CD4-positive, alpha-beta T cell treated with Interleukin-21 for 1 hour (primary cell): ENCODE measurements around the gene KCNJ16.

Experiments used
- DNase-seq: peaks from one replicate; pipeline ENCODE4 v3.0.0-alpha.2; 2020

KCNJ16 gene

GRCh38 chr17:70070305-70071027, 4.6 kb upstream of the KCNJ16 start:
- no peak for DNase-seq

DNA sequence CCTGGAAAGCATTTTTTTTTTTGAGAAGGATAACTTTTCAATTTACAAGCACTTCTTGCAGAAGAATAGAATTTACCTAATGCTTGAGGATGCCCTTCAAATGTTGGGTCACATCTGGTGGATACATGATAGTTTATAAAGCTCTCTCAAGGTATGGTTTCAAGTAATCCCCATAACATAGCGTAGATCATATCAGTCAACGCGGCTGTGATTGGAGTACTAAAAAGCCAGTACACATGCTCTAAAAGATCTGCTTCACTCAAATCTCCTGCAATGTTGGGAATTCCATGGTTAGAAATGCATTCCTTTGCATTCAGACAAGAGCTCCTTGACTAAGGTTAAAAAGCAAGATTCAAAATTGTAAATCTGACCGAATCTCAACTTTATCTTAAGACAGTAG, 3.9 kb upstream of the KCNJ16 start:
- DNase-seq = no peak

DNA sequence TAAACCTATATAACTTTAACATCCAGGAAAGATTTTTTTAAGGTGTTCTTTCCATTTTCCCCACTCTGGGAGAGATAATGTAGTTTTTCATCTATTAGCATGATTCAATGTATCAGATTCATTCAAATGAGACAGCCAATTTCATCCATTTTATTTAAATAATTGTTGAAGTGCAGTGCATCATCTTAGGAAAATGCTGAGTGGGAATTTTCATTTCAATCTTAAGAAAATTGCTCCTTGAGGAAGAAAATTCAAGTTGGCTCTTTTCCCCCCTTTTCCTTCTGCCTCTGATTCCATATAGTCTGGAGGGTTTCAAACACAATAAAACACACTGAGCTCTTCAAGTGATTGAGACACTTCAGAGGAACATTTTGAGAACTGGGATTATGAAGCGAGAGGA, 3.4 kb upstream of the KCNJ16 start:
- no peak for DNase-seq

GRCh38 chr17:70072546-70073309, 2.3 kb upstream of the KCNJ16 start:
- DNase-seq = no peak

GRCh38 chr17:70073310-70073709, 1.7 kb upstream of the KCNJ16 start:
- DNase-seq = no peak

DNA sequence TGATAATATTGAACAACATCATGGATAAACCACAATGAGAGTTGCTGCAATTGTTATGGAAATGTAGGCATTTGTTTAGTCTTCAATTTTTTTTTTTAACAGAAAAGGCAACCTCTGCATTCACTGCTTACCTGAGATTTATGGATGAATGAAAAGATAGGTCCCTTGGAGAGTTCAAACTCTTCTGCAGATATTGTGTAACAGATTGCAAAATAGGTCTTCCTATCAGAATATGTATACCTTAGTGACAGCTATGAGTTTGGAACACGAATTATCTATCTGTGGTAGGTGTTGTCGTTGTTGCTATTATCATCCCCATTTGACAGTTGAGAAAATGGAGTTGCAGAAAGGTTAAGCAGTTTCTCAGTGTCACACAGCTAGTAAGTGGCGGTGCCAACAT, 1.2 kb upstream of the KCNJ16 start:
- DNase-seq = no peak

DNA sequence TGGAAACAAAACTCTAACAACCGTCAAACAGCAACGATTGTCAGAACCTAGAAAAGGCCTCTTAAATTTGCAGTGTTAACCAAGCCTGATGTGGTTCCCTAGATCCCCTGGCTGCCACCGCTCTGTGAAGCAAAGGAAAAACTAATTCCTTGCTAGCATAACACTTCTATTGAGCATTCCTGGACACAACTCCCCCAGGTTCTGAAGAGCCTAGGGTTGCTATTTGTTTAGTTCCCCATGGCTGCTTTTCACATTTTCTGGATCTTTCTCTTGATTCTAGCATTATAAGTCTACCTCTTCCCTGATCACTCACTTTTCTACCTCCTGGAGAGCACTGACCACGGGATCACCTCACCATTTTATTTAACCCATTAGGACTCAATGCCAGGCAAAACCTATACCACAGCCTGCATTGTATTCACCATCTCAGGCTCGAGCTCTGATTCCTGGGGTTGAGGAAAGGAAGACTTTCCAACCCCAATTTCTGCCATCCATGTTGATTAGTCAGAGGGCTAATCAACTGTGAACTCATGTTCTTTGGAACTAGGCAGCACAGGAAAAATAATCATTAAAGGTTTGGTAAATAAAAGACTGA, 692 bp upstream of the KCNJ16 start:
- DNase-seq = no peak

DNA sequence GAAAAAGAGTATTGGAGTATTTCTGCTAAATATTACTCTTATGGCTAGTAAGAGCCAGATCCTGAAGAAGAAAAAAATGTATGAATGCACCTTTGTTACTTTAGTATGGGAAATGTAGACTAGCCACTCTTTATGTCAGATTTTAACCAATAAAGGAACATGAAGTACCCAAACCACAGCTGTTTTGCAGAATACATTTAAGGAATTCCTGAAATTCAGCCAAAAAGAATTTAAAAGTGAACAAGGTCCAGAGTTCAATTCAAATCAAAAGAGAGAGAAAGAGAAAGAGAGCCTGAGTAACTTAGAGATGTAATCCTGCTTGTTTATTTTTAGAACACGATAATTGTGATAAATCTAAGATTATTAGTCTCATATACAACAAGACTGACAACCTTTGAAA, 1.2 kb downstream of the KCNJ16 start:
- DNase-seq = no peak

GRCh38 chr17:70076831-70077230, 1.8 kb downstream of the KCNJ16 start:
- DNase-seq = no peak

DNA sequence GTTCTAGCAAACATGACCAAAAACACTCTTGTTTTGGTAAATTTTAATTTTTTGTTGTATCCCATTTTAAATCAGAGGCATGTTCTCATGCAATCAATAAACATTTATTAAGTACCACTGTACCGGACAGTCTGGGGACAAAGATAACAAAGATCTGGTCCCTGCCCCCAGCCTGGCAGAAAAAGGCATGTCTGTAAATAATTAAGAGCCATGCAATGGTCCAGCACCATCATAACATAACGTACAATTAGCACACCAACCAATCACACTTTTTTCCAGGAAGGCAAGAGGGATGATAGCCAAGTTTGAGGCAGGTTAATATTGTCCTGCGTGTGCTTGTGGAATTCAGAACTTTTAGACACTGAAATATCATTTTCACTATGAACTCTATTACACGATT, 3.5 kb downstream of the KCNJ16 start:
- DNase-seq = no peak

DNA sequence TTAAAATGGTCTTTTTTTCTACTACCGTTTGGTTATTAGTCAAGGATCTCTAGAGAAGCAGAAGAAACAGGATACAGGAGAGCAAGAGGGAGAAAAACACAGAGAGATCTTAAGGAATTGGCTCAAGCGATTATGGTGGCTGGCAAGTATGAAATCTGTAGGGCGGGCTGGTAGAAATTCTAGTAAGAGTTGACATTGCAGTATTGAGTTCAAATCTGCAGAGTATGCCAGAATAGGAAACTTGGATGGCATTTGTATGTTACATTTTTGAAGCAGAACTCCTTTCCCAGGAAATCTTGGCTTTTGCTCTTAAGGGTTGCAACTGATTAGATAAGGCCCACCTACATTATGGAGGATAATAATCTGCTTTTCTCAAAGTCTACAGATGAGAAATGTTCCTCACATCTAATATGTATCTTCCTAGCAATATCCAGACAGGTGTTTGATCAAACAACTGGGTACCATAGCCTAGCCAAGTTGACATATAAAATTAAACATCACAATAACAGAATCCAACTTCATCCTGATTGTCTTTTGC, 4.0 kb downstream of the KCNJ16 start:
- DNase-seq = no peak

DNA sequence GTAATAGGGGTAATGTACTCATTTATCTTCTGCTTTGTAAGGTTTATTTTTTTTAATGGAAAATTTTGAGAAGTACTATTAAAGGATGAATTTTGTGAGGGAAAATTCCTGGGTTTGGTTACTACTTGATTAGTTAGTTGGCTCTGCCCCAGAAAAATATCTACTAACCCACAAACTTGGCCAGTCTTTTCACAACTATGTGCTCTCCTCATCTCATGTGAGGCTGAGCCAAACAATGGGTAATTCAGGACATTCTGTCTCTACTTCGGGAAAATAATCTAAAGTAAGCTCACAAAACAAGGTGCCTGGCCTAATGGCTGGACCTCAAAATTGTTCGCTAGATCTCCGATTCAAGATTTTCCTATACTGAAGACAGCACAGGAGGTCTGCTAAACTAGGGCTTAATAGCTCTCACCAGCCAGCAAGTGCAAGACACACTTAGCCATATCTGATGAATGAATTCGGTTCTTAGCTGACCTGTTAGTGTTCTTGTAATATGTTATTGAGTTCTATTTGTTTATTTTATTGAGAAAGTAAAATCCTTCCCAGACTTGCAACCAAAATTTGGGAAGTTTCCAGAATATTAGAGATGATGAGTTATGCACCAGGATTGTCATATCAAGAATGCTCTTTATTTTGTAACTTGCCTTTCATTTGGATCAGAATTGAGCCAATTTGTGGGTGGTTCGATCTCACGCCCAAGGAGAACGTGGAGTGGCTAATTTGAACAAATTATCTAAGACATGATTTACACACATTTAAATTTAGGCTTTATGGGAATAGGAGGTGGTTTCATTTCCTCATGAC, 5.7 kb downstream of the KCNJ16 start:
- DNase-seq = no peak

- DNase-seq = no peak
These were observed 6.9 kb downstream of the KCNJ16 start for GRCh38 chr17:70081885-70082284.

- no peak for DNase-seq
These were observed 9.5 kb downstream of the KCNJ16 start for GRCh38 chr17:70084476-70084875.

DNA sequence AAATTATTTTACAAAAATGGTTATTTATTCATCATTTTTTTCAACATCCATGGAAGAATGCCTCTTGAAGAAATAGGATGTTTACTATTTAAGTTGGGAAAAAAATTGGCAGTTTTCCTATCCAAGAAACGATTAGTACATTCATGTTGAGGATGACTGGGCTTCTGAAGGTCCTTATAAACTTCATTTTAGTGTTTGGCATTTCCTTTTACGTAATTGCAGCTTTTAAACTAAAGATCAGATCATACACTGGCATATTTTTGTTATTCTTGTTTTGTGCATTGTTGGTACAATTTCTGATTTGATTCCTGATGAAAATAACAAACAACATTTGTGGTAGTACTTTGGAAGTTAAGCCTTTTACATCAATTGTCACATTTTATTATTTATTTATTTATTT, 11.5 kb downstream of the KCNJ16 start:
- DNase-seq = no peak

DNA sequence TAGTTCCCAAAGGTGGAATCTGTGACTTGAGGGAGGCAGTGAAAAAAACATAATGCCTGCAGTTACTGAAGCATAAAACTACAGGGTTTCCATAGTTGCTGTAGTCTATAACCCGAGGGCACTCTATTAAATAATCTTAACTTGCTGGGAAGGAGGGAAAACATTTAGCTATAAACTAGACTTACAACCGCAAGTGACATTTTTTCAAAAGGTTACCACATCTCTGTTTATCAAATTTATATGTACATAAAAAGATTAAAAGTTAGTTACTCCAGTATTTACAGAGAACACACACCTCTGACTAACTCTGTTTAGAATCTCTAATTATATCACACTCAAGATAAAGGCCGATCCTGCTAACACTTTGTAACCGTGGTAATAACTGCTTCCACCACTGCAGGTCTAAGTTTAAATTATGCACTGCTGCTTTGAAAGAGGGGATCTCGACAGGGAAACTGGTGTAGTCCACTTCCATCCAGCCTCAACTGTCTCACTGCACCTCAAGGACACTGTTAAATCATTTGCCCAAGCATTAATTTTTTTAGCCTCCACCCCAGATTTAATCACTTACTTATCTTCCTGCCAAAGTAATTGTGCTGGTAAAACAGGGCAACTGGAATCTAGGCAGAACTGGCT, 14.6 kb downstream of the KCNJ16 start:
- DNase-seq = no peak

DNA sequence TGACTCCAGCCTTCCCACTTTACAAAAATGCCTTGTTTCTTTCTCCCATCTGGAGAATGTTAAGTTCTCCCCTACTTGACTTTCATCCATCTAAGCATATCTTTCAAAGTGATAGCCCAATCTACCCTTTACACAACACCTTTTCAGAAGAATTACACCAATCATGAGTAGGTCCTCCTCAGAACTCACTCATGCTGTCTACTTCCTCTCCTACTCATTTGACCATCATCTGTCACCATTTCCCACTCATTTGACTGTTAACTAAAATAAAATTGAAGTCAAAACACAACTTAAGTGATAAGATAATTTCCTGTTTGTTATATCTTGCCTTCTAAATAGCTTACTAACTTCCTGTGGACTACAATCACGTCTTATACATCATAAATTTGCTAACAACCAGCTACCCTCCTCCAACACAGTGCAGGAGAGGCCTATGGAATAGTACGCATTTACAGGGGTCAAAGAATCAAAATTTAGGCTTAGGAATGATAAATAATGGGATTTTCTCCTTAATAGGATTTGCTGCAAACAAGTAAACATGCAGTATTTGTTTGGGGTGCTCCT, 16.1 kb downstream of the KCNJ16 start:
- no peak for DNase-seq

DNA sequence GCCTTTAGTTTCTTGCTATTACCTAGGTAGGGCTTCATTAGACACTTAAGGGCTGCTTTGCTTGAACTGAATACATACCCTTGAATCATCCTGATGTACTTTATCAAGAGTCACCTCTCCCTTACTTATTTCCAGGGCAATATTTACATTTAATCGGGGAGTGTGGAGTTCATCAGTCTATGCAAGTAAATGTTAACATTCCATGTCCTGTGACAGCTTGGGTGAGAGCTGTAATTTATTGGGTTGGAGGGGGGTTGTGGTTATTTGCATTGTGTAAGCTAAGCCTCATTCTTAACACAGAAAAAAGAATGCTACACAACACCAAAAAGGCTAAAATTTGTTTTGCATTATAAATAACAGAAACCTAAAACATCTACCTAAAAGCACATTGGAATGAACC, 16.7 kb downstream of the KCNJ16 start:
- DNase-seq = no peak

DNA sequence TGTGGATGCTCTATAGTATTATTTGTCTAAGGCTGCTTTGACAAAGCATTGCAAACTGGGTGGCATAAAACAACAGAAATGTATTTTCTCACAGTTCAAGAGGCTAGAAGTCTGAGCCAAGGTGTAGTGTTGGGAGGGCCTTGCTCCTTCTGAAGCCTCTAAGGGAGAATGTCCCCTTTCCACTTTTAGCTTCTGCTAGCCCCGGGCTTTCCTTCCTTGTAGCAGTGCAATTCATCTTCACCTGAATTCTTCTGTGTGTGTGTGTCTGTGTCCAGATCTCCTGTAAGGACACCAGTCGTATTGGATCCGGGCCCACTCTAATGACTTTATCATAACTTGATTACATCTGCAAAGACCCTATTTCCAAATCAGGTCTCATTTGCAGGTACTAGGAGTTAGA, 18.1 kb downstream of the KCNJ16 start:
- DNase-seq = no peak

- DNase-seq = no peak
These were observed 20.4 kb downstream of the KCNJ16 start for GRCh38 chr17:70095455-70095854.

- no peak for DNase-seq
These were observed 21.8 kb downstream of the KCNJ16 start for GRCh38 chr17:70096861-70097260.

DNA sequence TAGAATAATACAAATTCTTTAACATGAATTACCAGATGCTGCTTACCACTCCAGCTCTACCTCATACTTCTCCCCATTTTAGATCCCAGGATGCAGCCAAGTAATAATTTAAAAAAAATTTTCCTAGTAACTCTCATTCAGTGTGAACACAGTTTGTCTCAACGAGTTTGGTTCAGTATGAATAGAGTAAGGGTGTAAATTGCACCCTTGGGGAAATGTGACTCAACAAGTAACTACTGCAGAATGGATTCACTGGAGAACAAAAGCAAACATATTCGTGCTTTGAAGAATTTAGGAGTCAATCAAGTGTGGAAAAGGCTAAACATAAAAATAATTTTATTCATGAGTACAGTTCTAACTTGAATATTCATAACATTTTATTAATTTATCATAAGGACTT, 23.0 kb downstream of the KCNJ16 start:
- DNase-seq = no peak
